Caco-2 (cell line): Measurements from ENCODE around the gene RAB40B. TPM values are rescaled to one million over a fixed set of nuclear protein-coding genes. Genes with fewer than 3 reads are reported as not detected.

Source experiments
- BruUV-seq: library from RNA; stranded (reverse); fragments of 400-500 nt; replicated peaks from 2 replicates; lab custom pipeline; 2021; lab: Mats Ljungman, UMichigan
- CTCF ChIA-PET: fragments of 300-600 bp; sonication (Branson Sonifier 250); formaldehyde crosslinking; loops from one replicate; lab custom pipeline; 2022; ENCODE audit warnings: antibody characterized with exemption; lab: Charles Lee
- POLR2A ChIA-PET: fragments of 300-600 bp; sonication (Branson Sonifier 250); formaldehyde crosslinking; loops from one replicate; lab custom pipeline; 2022; ENCODE audit warnings: antibody characterized with exemption; lab: Charles Lee
- DNase-seq, 2 experiments: peaks; one replicate each; pipeline versions ENCODE4 v3.0.0 to v3.0.0-alpha.2; 2020 to 2022
- H3K27me3 ChIP-seq: replicated peaks from 2 replicates; pipeline ENCODE4 v1.6.0; 2011; ENCODE audit warnings: low read length; ENCODE audit not compliant: control insufficient read depth, insufficient read depth
- H3K36me3 ChIP-seq: 2 replicates; pipeline ENCODE4 v1.5.1; 2011; ENCODE audit warnings: low read length; ENCODE audit not compliant: control insufficient read depth, insufficient read depth
- H3K4me1 ChIP-seq: fragments of 250-450 bp; sonication (Bioruptor Pico); 2 replicates; pipeline ENCODE4 v1.5.1; 2020; ENCODE audit warnings: mild to moderate bottlenecking
- H3K4me3 ChIP-seq: 2 replicates; pipeline ENCODE4 v1.5.1; 2011; ENCODE audit warnings: low read depth, mild to moderate bottlenecking, control low read depth, low read length
- H3K9me3 ChIP-seq: fragments of 250-450 bp; sonication (Bioruptor Pico); 2 replicates; pipeline ENCODE4 v1.5.1; 2020; ENCODE audit warnings: mild to moderate bottlenecking, moderate library complexity
- H3K27ac Mint-ChIP-seq: one replicate; pipeline ENCODE4 v1.8.0; 2022; ENCODE audit warnings: mixed read lengths; ENCODE audit not compliant: unreplicated experiment
- H3K27me3 Mint-ChIP-seq: one replicate; pipeline ENCODE4 v1.8.0; 2022; ENCODE audit warnings: mixed read lengths; ENCODE audit not compliant: insufficient read depth, unreplicated experiment
- H3K36me3 Mint-ChIP-seq: one replicate; pipeline ENCODE4 v1.8.0; 2022; ENCODE audit warnings: mild to moderate bottlenecking, mixed read lengths; ENCODE audit not compliant: insufficient read depth, unreplicated experiment
- H3K4me1 Mint-ChIP-seq: one replicate; pipeline ENCODE4 v1.8.0; 2022; ENCODE audit warnings: low read depth, mixed read lengths; ENCODE audit not compliant: unreplicated experiment
- H3K4me3 Mint-ChIP-seq: one replicate; pipeline ENCODE4 v1.8.0; 2022; ENCODE audit warnings: mild to moderate bottlenecking, moderate library complexity, mixed read lengths; ENCODE audit not compliant: unreplicated experiment
- H3K9me3 Mint-ChIP-seq: one replicate; pipeline ENCODE4 v1.8.0; 2022; ENCODE audit warnings: mixed read lengths; ENCODE audit not compliant: unreplicated experiment
- CTCF ChIP-seq, 2 experiments: fragments of 200-600 bp in 1 of 2; IDR thresholded peaks; 1 replicate in 1 of 2; 2 replicates in 1 of 2; pipeline versions ENCODE4 v1.5.1 to v1.8.0; 2011 to 2022; ENCODE audit warnings: antibody characterized with exemption in 1 of 2, control low read depth in 1 of 2, inconsistent platforms in 1 of 2, low read depth in 1 of 2, low read length in 1 of 2, mild to moderate bottlenecking in 1 of 2, moderate library complexity in 1 of 2; ENCODE audit not compliant: insufficient read depth in 1 of 2, severe bottlenecking in 1 of 2, unreplicated experiment in 1 of 2
- intact Hi-C: fragments of 100-400 bp; cut with micrococcal nuclease; formaldehyde crosslinking; loops from one replicate; pipeline ENCODE4 v1.10.0; 2022; ENCODE audit not compliant: unreplicated experiment
- total RNA-seq: library from RNA; stranded (reverse); gene quantifications from 2 replicates; pipeline ENCODE4 v1.2.3, GENCODE V29; 2022

Gene RAB40B
- total RNA-seq, 1 experiment from 2014 or later = 8.8 TPM

GRCh38 chr17:82713071-82713723 is 14.7 kb upstream of the RAB40B start:
- no peak overlapping the region for H3K4me3 ChIP-seq
- peaks cover 10% of the 10 kb centered on the region for H3K4me1 Mint-ChIP-seq
- H3K27me3 Mint-ChIP-seq = no peaks in the 10 kb centered on the region
- no peak for TF ChIP-seq CTCF (IDR thresholded peaks at IDR 0.05; ENCODE audit: insufficient read depth in 1 of 2, low read depth in 1 of 2, low read length in 1 of 2, severe bottlenecking in 1 of 2, unreplicated experiment in 1 of 2)
- H3K27ac Mint-ChIP-seq = no peak overlapping the region
- ChIA-PET CTCF (no interaction called here), POLR2A (no interaction called here)
- intact Hi-C loops = no loop called here
- H3K4me3 Mint-ChIP-seq = no peak overlapping the region
- no peaks in the 10 kb centered on the region for H3K4me1 ChIP-seq
- no TSS peak for BruUV-seq
- no peaks in the 10 kb centered on the region for H3K27me3 ChIP-seq
- peaks cover 19% of the 10 kb centered on the region for H3K36me3 Mint-ChIP-seq
- no peaks in the 10 kb centered on the region for H3K9me3 Mint-ChIP-seq
- H3K9me3 ChIP-seq = 0 out of 2 replicates have a peak, but pooled peaks cover 5% of the 10 kb centered on the region
- H3K36me3 ChIP-seq = no peaks in the 10 kb centered on the region
- DNase-seq = no peak

GRCh38 chr17:82710499-82711232 is 12.2 kb upstream of the RAB40B start:
- ChIA-PET POLR2A (no interaction called here), CTCF (no interaction called here)
- H3K27me3 ChIP-seq = no peaks in the 10 kb centered on the region
- Mint-ChIP-seq H3K27me3 (no peaks in the 10 kb centered on the region), H3K36me3 (peaks cover 4% of the 10 kb centered on the region), H3K27ac (no peak overlapping the region), H3K4me1 (no peaks in the 10 kb centered on the region), H3K4me3 (no peak overlapping the region), H3K9me3 (no peaks in the 10 kb centered on the region)
- no TSS peak for BruUV-seq
- H3K36me3 ChIP-seq = no peaks in the 10 kb centered on the region
- no peak for TF ChIP-seq CTCF (IDR thresholded peaks at IDR 0.05; ENCODE audit: insufficient read depth in 1 of 2, low read depth in 1 of 2, low read length in 1 of 2, severe bottlenecking in 1 of 2, unreplicated experiment in 1 of 2)
- intact Hi-C loops = no loop called here
- DNase-seq = no peak
- H3K9me3 ChIP-seq = 0 out of 2 replicates have a peak, but pooled peaks cover 5% of the 10 kb centered on the region
- H3K4me1 ChIP-seq = no peaks in the 10 kb centered on the region
- H3K4me3 ChIP-seq = no peak overlapping the region

GRCh38 chr17:82709676-82710498 is 11.4 kb upstream of the RAB40B start:
- ChIA-PET POLR2A (no interaction called here), CTCF (interaction anchor here (0.6 kb wide), 1 partner anchor 42 kb away, joined by 3 read pairs; no protein-coding TSS in a partner anchor)
- Histone ChIP-seq H3K9me3 (0 out of 2 replicates have a peak, but pooled peaks cover 5% of the 10 kb centered on the region), H3K4me3 (no peak overlapping the region), H3K27me3 (no peaks in the 10 kb centered on the region), H3K36me3 (no peaks in the 10 kb centered on the region), H3K4me1 (no peaks in the 10 kb centered on the region)
- no peak for DNase-seq
- intact Hi-C loops = no loop called here
- BruUV-seq = no TSS peak
- H3K36me3 Mint-ChIP-seq = peaks cover 4% of the 10 kb centered on the region
- no peak overlapping the region for H3K27ac Mint-ChIP-seq
- no peaks in the 10 kb centered on the region for H3K9me3 Mint-ChIP-seq
- no peak overlapping the region for H3K4me3 Mint-ChIP-seq
- no peak for TF ChIP-seq CTCF (IDR thresholded peaks at IDR 0.05; ENCODE audit: insufficient read depth in 1 of 2, low read depth in 1 of 2, low read length in 1 of 2, severe bottlenecking in 1 of 2, unreplicated experiment in 1 of 2)
- H3K27me3 Mint-ChIP-seq = no peaks in the 10 kb centered on the region
- no peaks in the 10 kb centered on the region for H3K4me1 Mint-ChIP-seq
